Aorta (tissue), 4 donors: ENCODE data around the gene DOCK8. TPM values are rescaled to one million over a fixed set of nuclear protein-coding genes. Genes with fewer than 3 reads are reported as not detected.

Source experiments
- polyA plus RNA-seq, 2 donors: library from polyadenylated mRNA; stranded (reverse); fragments of 200-250 nt; gene quantifications; one replicate each; pipeline ENCODE4 v1.2.3, GENCODE V29; 2013
- total RNA-seq, 2 donors: library from RNA; stranded (reverse); fragmentation: NEBNext Ultra II Directional; extraction: Animal tissue kit (Norgen Biotek cat#: 25700); gene quantifications; one replicate each; pipeline ENCODE4 v1.2.1, GENCODE V29; 2021
- donor health status: healthy with polysubstance abuse.
- donor health status: Bipolar disorder and iron deficiency.
- donor health status: DM: no; HTN: no; CAD: no.
- donor health status: DM: yes; HTN: yes; CAD: no.

The DOCK8 gene
- total and polyA plus RNA-seq, 4 donors, result 2.0 to 42.8 (median 11.5) TPM

Other genes with a start within 250 kb of the DOCK8 start
- 10 to 100 TPM; 12.8 to 14.0 TPM for gene WASHC1, start 185.4 kb upstream of the DOCK8 start, total RNA-seq
- gene WASHC1, start 185.4 kb upstream of the DOCK8 start, polyA plus RNA-seq, result 10 to 100 TPM in 1 of 2 donors, 1 to 10 TPM in 1; 7.0 to 95.5 TPM
- gene FOXD4, start 96.4 kb upstream of the DOCK8 start, total RNA-seq, result under 1 TPM in 1 of 2 donors, not detected in 1; 0.27 TPM
- not detected for gene FOXD4, start 96.4 kb upstream of the DOCK8 start, polyA plus RNA-seq
- gene ZNG1A, start 35.8 kb upstream of the DOCK8 start, total RNA-seq, result 10 to 100 TPM; 30.0 to 34.5 TPM
- 10 to 100 TPM; 18.7 to 26.5 TPM for gene ZNG1A, start 35.8 kb upstream of the DOCK8 start, polyA plus RNA-seq